ENCODE data around the gene CENPVL1. TPM values are rescaled to one million over a fixed set of nuclear protein-coding genes. Genes with fewer than 3 reads are reported as not detected.

CENPVL1 gene
- total RNA-seq, 5 donors from 2014 or later (not counting 1 experiment from before 2014, with no cell fraction given): not detected

DNA sequence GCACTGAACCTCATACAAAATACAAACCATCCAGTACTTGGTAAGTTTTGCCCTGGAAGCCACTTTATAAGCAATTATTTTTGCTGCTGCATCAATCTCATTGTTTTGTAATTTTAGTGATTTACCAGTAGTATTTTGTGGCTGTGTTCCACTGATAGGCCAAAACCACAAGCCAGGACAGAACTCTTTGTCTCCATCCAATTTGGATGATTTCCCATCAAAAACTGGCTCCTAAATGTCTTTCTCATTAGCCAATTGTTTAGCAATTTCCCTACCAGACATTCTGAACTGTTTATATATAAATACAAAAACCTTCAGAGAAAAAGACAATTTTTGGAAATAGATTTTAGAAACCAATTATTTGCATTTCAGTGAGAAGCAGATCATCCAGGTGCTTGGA, 37.4 kb downstream of the CENPVL1 start:
- H3K4me3 ChIP-seq (ENCODE audit: control insufficient read depth in 1 of 2, extremely low read depth in 1 of 2, low read length in 1 of 2): no peak overlapping the region
- peaks cover 0 to 3% of the 10 kb centered on the region in 2 experiments for H3K27me3 ChIP-seq (replicated peaks in 1 of 2; ENCODE audit: control insufficient read depth in 2 of 2, extremely low read depth in 1 of 2, insufficient read depth in 2 of 2, low read length in 1 of 2)
- H3K36me3 ChIP-seq (ENCODE audit: control insufficient read depth in 2 of 2, extremely low read depth in 1 of 2, insufficient read depth in 1 of 2, low read length in 1 of 2): no peaks in the 10 kb centered on the region
- Mint-ChIP-seq H3K27ac (no peak overlapping the region), H3K4me3 (no peak overlapping the region), H3K9me3 (peaks cover 4 to 24% (median 15%) of the 10 kb centered on the region in 3 donors), H3K4me1 (peaks cover 5 to 21% (median 21%) of the 10 kb centered on the region in 3 donors), H3K36me3 (peaks cover 19% of the 10 kb centered on the region), H3K27me3 (peaks cover 0 to 18% of the 10 kb centered on the region in 2 donors)
- POLR2A ChIA-PET: no interaction called here
- H3K9me3 ChIP-seq: no peaks in the 10 kb centered on the region
- no peak overlapping the region for H3K27ac ChIP-seq (ENCODE audit: low read length)
- DNase-seq: no peak
- CTCF ChIA-PET: no interaction called here
- no peak for ATAC-seq (replicated peaks in 1 of 4)
- H3K4me1 ChIP-seq (ENCODE audit: control insufficient read depth in 1 of 2, extremely low read depth in 1 of 2, insufficient read depth in 2 of 2, low read length in 2 of 2): peaks cover 0 to 9% of the 10 kb centered on the region in 2 experiments

DNA sequence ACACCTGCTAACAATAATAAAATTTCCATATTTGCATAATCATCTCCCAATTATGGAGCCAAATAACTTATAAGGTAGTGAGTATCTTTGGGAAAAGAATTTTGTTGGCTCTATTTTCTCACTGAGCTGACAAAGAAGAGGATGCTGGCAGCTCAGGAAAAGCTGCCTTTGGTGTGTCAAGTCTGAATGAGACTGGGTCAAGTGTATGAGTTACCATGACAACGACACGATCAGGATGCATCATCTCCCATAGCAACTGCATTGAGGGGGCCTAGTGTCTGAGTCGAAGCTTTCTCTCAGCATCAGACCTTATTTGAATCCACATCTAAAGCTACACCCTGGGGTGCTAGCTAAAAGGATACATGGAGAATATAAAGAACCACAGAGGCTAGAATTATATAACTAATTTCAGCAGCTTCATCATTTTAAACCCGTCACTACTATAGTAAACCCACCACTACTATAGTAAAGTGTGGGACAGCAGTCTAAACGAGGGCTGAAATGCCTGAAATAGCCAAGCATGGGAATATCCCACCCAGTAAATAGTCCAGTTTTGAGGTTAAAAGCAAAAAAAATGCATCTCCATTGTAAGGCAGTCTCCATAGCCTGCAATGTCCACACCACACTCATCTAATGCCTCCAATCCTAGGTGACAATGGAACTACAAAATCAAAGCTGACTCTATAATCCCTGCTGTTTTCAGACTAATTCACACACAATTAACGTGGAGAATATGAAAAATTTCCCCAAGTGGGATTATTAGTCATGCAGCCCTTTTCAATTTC, 48.9 kb downstream of the CENPVL1 start:
- Histone ChIP-seq H3K4me3 (ENCODE audit: control insufficient read depth in 1 of 2, extremely low read depth in 1 of 2, low read length in 1 of 2) (no peak overlapping the region), H3K27ac (ENCODE audit: low read length) (no peak overlapping the region), H3K9me3 (no peaks in the 10 kb centered on the region), H3K27me3 (replicated peaks in 1 of 2; ENCODE audit: control insufficient read depth in 2 of 2, extremely low read depth in 1 of 2, insufficient read depth in 2 of 2, low read length in 1 of 2) (no peaks in the 10 kb centered on the region), H3K4me1 (ENCODE audit: control insufficient read depth in 1 of 2, extremely low read depth in 1 of 2, insufficient read depth in 2 of 2, low read length in 2 of 2) (no peaks in the 10 kb centered on the region), H3K36me3 (ENCODE audit: control insufficient read depth in 2 of 2, extremely low read depth in 1 of 2, insufficient read depth in 1 of 2, low read length in 1 of 2) (no peaks in the 10 kb centered on the region)
- ATAC-seq (replicated peaks in 1 of 4) (no peak), DNase-seq (no peak)
- no CpG with 5 or more reads among the region's 6 CpGs for WGBS (ENCODE audit: insufficient coverage)
- Mint-ChIP-seq H3K36me3 (no peaks in the 10 kb centered on the region), H3K27me3 (peaks cover 8 to 17% of the 10 kb centered on the region in 2 donors), H3K27ac (no peak overlapping the region), H3K4me3 (no peak overlapping the region), H3K9me3 (no peaks in the 10 kb centered on the region), H3K4me1 (no peaks in the 10 kb centered on the region)
- POLR2A ChIA-PET: no interaction called here
- CTCF ChIA-PET: no interaction called here

DNA sequence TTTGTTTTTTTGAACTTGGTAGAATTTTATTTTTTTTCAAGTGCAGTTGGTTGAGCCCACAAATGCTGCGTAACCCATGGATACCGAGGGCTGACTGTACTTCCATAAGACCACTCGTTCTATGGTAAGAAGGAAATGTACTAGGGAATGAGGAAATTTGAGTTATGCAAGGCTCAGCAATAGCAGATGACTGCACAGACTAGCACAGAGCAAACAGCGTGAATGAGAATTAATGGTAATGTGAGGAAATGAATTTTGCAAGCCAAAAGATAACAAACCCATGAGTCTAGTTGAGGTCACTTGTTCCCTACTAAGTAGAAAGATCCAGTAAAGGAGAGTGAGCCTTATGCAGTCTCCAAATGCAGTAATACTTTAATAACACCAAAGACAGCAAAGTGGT, 50.3 kb downstream of the CENPVL1 start:
- ChIA-PET POLR2A (no interaction called here), CTCF (no interaction called here)
- Mint-ChIP-seq H3K27ac (no peak overlapping the region), H3K27me3 (peaks cover 5 to 17% of the 10 kb centered on the region in 2 donors), H3K4me3 (no peak overlapping the region), H3K4me1 (no peaks in the 10 kb centered on the region), H3K36me3 (no peaks in the 10 kb centered on the region), H3K9me3 (no peaks in the 10 kb centered on the region)
- Histone ChIP-seq H3K27me3 (replicated peaks in 1 of 2; ENCODE audit: control insufficient read depth in 2 of 2, extremely low read depth in 1 of 2, insufficient read depth in 2 of 2, low read length in 1 of 2) (no peaks in the 10 kb centered on the region), H3K27ac (ENCODE audit: low read length) (no peak overlapping the region), H3K36me3 (ENCODE audit: control insufficient read depth in 2 of 2, extremely low read depth in 1 of 2, insufficient read depth in 1 of 2, low read length in 1 of 2) (no peaks in the 10 kb centered on the region), H3K4me1 (ENCODE audit: control insufficient read depth in 1 of 2, extremely low read depth in 1 of 2, insufficient read depth in 2 of 2, low read length in 2 of 2) (no peaks in the 10 kb centered on the region), H3K4me3 (ENCODE audit: control insufficient read depth in 1 of 2, extremely low read depth in 1 of 2, low read length in 1 of 2) (no peak overlapping the region), H3K9me3 (no peaks in the 10 kb centered on the region)
- no peak for ATAC-seq (replicated peaks in 1 of 4)
- 87% methylated on average over 3 of the region's 4 CpGs for WGBS (ENCODE audit: insufficient coverage)
- no peak for DNase-seq

Other genes with a start within 250 kb of the CENPVL1 start
- gene NUDT11, start 213.9 kb upstream of the CENPVL1 start, total RNA-seq: 1 to 10 TPM in 1 of 5 donors, under 1 TPM in 4; 0.63 to 1.1 (median 0.76) TPM
- gene CENPVL3, start 91.6 kb upstream of the CENPVL1 start, total RNA-seq: not detected
- not detected for gene CENPVL2, start 27.7 kb upstream of the CENPVL1 start, total RNA-seq
- gene GSPT2, start 32.9 kb downstream of the CENPVL1 start, total RNA-seq: 1 to 10 TPM; 5.9 to 9.8 (median 8.6) TPM
- gene MAGED1, start 183.1 kb downstream of the CENPVL1 start, total RNA-seq: 10 to 100 TPM; 30.0 to 44.6 (median 31.2) TPM

Data from T-cell (primary cell).